ENCODE measurements around the gene MTA1. TPM values are rescaled to one million over a fixed set of nuclear protein-coding genes. Genes with fewer than 3 reads are reported as not detected.

The MTA1 gene
- total RNA-seq, 4 donors from 2014 or later, result 62.9 to 218 (median 108) TPM

DNA sequence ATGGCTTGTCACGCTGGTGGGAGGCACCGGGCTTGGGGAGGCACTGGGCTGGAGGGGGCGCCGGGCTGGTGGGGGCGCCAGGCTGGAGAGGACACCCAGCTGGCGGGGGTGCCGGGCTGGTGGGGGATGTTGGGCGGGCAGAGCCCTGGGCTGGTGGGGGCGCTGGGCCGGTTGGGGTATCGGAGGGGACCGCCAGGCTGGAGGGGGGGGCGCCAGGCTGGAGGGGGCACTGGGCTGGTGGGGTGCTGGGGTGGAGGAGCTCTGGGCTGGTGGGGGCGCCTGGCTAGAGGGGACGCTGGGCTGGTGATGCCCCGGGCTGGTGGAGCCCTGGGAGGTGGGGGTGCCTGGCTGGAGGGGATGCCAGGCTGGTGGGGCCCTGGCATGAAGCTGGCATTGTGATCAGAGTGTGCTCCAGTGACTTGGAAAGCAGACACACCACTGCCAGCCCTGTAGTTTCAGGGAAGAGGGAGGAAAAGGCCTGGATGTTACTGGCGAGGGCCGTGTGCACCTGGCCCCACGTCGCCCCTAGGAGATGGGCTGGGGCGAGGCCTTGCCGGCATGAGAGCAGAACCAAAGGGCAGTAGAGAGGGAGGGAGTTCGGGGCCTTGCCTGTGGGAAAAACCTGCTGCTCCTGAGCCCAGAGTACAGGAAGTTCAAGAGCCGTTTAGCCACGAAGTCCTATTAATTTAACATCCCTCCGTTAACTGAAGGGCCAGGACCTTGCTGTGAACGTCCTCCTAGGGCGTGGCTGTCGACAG is 84.5 kb downstream of the MTA1 start:
- no peak overlapping the region for H3K27ac ChIP-seq
- intact Hi-C loops (cut with DNase I; ENCODE audit: low total_unique reads), result no loop called here
- no peaks in the 10 kb centered on the region for H3K27me3 ChIP-seq
- no peaks in the 10 kb centered on the region for H3K9me3 ChIP-seq
- no peaks in the 10 kb centered on the region for H3K36me3 ChIP-seq
- TF ChIP-seq, protein P1, sequence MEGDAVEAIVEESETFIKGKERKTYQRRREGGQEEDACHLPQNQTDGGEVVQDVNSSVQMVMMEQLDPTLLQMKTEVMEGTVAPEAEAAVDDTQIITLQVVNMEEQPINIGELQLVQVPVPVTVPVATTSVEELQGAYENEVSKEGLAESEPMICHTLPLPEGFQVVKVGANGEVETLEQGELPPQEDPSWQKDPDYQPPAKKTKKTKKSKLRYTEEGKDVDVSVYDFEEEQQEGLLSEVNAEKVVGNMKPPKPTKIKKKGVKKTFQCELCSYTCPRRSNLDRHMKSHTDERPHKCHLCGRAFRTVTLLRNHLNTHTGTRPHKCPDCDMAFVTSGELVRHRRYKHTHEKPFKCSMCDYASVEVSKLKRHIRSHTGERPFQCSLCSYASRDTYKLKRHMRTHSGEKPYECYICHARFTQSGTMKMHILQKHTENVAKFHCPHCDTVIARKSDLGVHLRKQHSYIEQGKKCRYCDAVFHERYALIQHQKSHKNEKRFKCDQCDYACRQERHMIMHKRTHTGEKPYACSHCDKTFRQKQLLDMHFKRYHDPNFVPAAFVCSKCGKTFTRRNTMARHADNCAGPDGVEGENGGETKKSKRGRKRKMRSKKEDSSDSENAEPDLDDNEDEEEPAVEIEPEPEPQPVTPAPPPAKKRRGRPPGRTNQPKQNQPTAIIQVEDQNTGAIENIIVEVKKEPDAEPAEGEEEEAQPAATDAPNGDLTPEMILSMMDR (IDR thresholded peaks at IDR 0.05), result no peak
- TF ChIP-seq POLR2A (IDR thresholded peaks at IDR 0.05), result no peak
- no peaks in the 10 kb centered on the region for H3K4me1 ChIP-seq
- no peak overlapping the region for H3K4me3 ChIP-seq
- no peak for DNase-seq

DNA sequence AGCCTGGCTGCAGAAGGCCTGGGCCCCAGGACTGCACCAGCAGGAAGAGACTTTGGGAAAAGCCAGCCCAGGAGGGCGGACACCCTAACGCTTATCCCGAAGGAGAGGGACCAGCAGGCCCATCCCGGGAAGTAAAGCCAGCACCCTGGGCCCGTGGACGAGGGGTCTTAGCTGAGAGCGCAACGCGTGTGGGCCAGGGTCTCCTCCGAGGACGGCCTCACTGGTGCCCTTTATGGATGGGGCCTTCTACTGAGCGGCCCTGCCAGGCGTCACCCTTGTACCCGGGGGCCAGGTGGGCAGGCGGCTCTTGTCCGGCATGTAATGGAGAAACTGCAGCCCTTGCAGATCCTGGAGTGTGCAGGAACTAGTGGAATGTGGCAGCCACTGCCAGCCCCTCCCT is 85.5 kb downstream of the MTA1 start:
- no peak for DNase-seq
- intact Hi-C loops (cut with DNase I; ENCODE audit: low total_unique reads), result no loop called here
- Histone ChIP-seq H3K27me3 (no peaks in the 10 kb centered on the region), H3K9me3 (no peaks in the 10 kb centered on the region), H3K4me1 (no peaks in the 10 kb centered on the region), H3K36me3 (no peaks in the 10 kb centered on the region), H3K4me3 (no peak overlapping the region), H3K27ac (no peak overlapping the region)
- TF ChIP-seq, protein P1 (IDR thresholded peaks at IDR 0.05), result no peak
- TF ChIP-seq POLR2A (IDR thresholded peaks at IDR 0.05), result no peak

DNA sequence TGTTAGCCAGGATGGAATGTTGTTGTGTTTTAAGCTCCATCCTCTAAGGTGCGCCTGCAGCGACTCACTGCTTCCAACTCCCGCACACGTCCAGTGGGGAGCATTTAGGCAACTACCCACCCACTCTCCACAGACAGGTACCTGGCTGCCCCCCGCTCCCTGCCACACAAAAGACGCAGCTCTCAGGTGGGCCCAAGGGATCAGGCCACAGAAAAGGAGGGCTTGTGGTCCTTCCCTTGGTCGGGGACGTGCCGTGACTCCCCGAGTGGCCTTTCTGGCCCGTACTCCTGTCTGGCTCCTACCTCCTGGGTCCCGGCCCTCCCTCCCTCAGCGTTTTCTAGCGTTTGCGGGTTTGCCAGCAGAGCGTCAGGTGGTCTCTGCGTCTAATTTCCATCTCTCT is 87.6 kb downstream of the MTA1 start:
- TF ChIP-seq, protein P1 (IDR thresholded peaks at IDR 0.05), result no peak
- no peak for TF ChIP-seq POLR2A (IDR thresholded peaks at IDR 0.05)
- intact Hi-C loops (cut with DNase I; ENCODE audit: low total_unique reads), result no loop called here
- H3K4me3 ChIP-seq, result no peak overlapping the region
- no peaks in the 10 kb centered on the region for H3K36me3 ChIP-seq
- no peaks in the 10 kb centered on the region for H3K9me3 ChIP-seq
- no peak for DNase-seq
- no peaks in the 10 kb centered on the region for H3K4me1 ChIP-seq
- H3K27me3 ChIP-seq, result peaks cover 0 to 3% of the 10 kb centered on the region in 2 donors
- H3K27ac ChIP-seq, result no peak overlapping the region

DNA sequence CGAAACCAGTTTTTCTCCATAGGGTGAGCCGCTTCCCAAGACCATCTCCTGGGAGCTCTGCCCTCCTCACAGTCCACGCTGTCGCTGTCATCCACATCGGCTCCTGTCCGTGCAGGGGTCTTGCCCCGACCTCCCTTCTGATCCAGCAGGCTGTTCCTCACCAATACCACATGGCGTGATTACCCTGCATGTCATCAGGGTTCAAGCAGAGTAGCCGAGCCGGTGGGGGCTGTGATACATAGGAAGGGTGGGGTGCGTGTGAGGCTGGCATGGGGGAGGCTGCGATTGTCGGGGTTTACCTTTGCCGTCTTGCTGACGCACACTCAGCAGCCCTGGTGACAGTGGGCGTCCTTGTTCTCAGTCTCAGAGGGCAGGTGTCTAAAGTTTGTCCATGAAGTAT is 88.4 kb downstream of the MTA1 start:
- Histone ChIP-seq H3K4me1 (no peaks in the 10 kb centered on the region), H3K9me3 (no peaks in the 10 kb centered on the region), H3K4me3 (no peak overlapping the region), H3K36me3 (no peaks in the 10 kb centered on the region), H3K27ac (no peak overlapping the region), H3K27me3 (peaks cover 0 to 6% of the 10 kb centered on the region in 2 donors)
- intact Hi-C loops (cut with DNase I; ENCODE audit: low total_unique reads), result no loop called here
- DNase-seq, result no peak
- no peak for TF ChIP-seq POLR2A (IDR thresholded peaks at IDR 0.05)
- TF ChIP-seq, protein P1 (IDR thresholded peaks at IDR 0.05), result no peak

DNA sequence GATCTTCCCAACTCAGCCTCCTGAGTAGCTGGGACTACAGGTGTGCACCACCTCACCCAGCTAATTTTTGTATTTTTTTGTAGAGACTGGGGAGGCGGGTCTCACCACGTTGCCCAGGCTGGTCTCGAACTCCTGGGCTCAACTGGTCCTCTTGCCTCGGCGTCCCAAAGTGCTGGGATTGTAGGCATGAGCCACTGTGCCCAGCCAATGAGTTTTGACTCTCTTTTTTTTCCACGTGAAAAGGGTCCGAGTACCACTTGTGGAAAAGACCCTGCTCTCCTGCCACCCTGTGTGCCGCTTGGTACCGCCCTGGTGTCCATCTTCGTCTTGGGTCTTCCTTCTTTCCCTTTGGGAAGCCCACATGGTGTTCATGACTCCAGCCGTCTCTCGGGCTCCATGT is 89.0 kb downstream of the MTA1 start:
- no peak overlapping the region for H3K4me3 ChIP-seq
- intact Hi-C loops (cut with DNase I; ENCODE audit: low total_unique reads), result no loop called here
- peaks cover 0 to 6% of the 10 kb centered on the region in 2 donors for H3K27me3 ChIP-seq
- TF ChIP-seq, protein P1 (IDR thresholded peaks at IDR 0.05), result no peak
- no peak for TF ChIP-seq POLR2A (IDR thresholded peaks at IDR 0.05)
- no peaks in the 10 kb centered on the region for H3K9me3 ChIP-seq
- H3K4me1 ChIP-seq, result no peaks in the 10 kb centered on the region
- H3K27ac ChIP-seq, result no peak overlapping the region
- DNase-seq, result no peak
- no peaks in the 10 kb centered on the region for H3K36me3 ChIP-seq

All from uterus (tissue), 4 donors.